ENCODE measurements around the gene RHBDD1. TPM values are rescaled to one million over a fixed set of nuclear protein-coding genes. Genes with fewer than 3 reads are reported as not detected.

Gene RHBDD1
- total RNA-seq, 2 donors from 2014 or later, result 35.2 to 46.2 TPM

- H3K9me3 ChIP-seq (ENCODE audit: control insufficient read depth, low read length), result no peaks in the 10 kb centered on the region
- no peak for DNase-seq
- H3K4me1 Mint-ChIP-seq, result peaks cover 15% of the 10 kb centered on the region
- H3K36me3 Mint-ChIP-seq (ENCODE audit: low read depth), result peaks cover 31% of the 10 kb centered on the region
- no peak overlapping the region for H3K4me3 Mint-ChIP-seq
- H3K27me3 ChIP-seq (ENCODE audit: control insufficient read depth, insufficient read depth, low read length, poor library complexity, severe bottlenecking), result peaks cover 20% of the 10 kb centered on the region
- H3K27me3 Mint-ChIP-seq (ENCODE audit: insufficient read depth), result peaks cover 12% of the 10 kb centered on the region
- H3K36me3 ChIP-seq (ENCODE audit: control insufficient read depth, insufficient read depth, low read length), result peaks cover 11% of the 10 kb centered on the region
- TF ChIP-seq CTCF (conservative IDR thresholded peaks at IDR 0.05), result no peak
- no peak overlapping the region for H3K4me3 ChIP-seq (ENCODE audit: low read length)
- WGBS, 2 experiments (ENCODE audit: insufficient coverage in 1 of 2, insufficient read length in 1 of 2), result 79 to 95% methylated on average over 2 to 6 of the region's 6 CpGs
- H3K27ac ChIP-seq (ENCODE audit: low read depth, low read length), result no peak overlapping the region
- no peaks in the 10 kb centered on the region for H3K9me3 Mint-ChIP-seq
- no peaks in the 10 kb centered on the region for H3K4me1 ChIP-seq (ENCODE audit: control insufficient read depth, insufficient read depth, low read length)
- no peak overlapping the region for H3K27ac Mint-ChIP-seq
- no peak overlapping the region for H3K9ac ChIP-seq (ENCODE audit: extremely low read depth, low read length, poor library complexity, severe bottlenecking)
These were observed 29.9 kb downstream of the RHBDD1 start for GRCh38 chr2:226865710-226866109.

DNA sequence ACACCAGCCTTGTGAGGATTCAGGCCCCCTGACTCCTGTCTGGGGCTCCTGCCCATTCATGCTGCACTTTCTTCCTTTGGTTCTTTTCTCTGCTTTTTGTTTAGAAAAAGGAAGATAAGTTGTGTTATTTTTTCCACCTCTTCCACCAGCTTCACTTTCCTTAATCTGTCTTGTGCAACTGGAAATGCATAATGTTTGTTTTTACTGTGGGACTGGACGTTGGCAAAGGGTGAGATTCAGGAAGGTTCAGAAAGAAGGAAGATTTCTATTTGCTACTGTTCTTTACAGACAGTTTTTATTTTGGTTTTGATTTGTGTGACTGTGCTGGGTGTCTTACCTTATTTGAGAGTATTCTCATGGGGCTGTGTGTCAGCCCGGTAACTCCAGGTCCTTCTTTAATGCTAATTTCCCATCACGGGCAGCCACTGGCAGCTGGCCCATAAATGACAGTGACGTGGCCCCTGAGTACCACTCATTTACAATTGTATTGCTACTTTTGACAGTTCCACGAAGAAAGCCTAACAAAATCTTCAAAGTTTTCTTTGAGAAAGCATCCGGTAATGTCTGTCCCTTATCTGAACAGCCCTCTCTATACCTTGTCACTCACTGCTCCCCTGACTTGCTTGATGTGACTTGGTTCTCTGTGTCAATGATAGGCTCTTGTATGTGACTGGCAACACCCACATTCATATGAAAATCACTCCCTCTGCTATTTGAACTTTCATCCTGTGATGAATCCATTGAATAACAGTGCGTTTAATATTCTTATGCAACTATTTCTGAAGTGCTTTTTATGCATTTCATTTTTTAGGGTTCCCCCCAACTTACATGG, 32.7 kb downstream of the RHBDD1 start:
- H3K4me1 Mint-ChIP-seq, result peaks cover 13% of the 10 kb centered on the region
- no peak overlapping the region for H3K9ac ChIP-seq (ENCODE audit: extremely low read depth, low read length, poor library complexity, severe bottlenecking)
- no peak overlapping the region for H3K4me3 ChIP-seq (ENCODE audit: low read length)
- H3K27me3 Mint-ChIP-seq (ENCODE audit: insufficient read depth), result peaks cover 22% of the 10 kb centered on the region
- no peaks in the 10 kb centered on the region for H3K4me1 ChIP-seq (ENCODE audit: control insufficient read depth, insufficient read depth, low read length)
- H3K27ac Mint-ChIP-seq, result no peak overlapping the region
- no peak overlapping the region for H3K27ac ChIP-seq (ENCODE audit: low read depth, low read length)
- TF ChIP-seq CTCF (conservative IDR thresholded peaks at IDR 0.05), result no peak
- H3K9me3 ChIP-seq (ENCODE audit: control insufficient read depth, low read length), result peaks cover 2% of the 10 kb centered on the region
- H3K4me3 Mint-ChIP-seq, result no peak overlapping the region
- WGBS, 2 experiments (ENCODE audit: insufficient coverage in 1 of 2, insufficient read length in 1 of 2), result 60 to 72% methylated on average over 6 to 7 of the region's 7 CpGs
- peaks cover 46% of the 10 kb centered on the region for H3K27me3 ChIP-seq (ENCODE audit: control insufficient read depth, insufficient read depth, low read length, poor library complexity, severe bottlenecking)
- H3K9me3 Mint-ChIP-seq, result peaks cover 3% of the 10 kb centered on the region
- H3K36me3 ChIP-seq (ENCODE audit: control insufficient read depth, insufficient read depth, low read length), result peaks cover 11% of the 10 kb centered on the region
- no peak for DNase-seq
- H3K36me3 Mint-ChIP-seq (ENCODE audit: low read depth), result peaks cover 34% of the 10 kb centered on the region

- Histone ChIP-seq H3K27me3 (ENCODE audit: control insufficient read depth, insufficient read depth, low read length, poor library complexity, severe bottlenecking) (peaks cover 49% of the 10 kb centered on the region), H3K9me3 (ENCODE audit: control insufficient read depth, low read length) (peaks cover 8% of the 10 kb centered on the region), H3K27ac (ENCODE audit: low read depth, low read length) (no peak overlapping the region), H3K9ac (ENCODE audit: extremely low read depth, low read length, poor library complexity, severe bottlenecking) (no peak overlapping the region), H3K4me1 (ENCODE audit: control insufficient read depth, insufficient read depth, low read length) (no peaks in the 10 kb centered on the region), H3K36me3 (ENCODE audit: control insufficient read depth, insufficient read depth, low read length) (peaks cover 11% of the 10 kb centered on the region), H3K4me3 (ENCODE audit: low read length) (no peak overlapping the region)
- peaks cover 20% of the 10 kb centered on the region for H3K4me1 Mint-ChIP-seq
- peaks cover 37% of the 10 kb centered on the region for H3K36me3 Mint-ChIP-seq (ENCODE audit: low read depth)
- H3K9me3 Mint-ChIP-seq, result peaks cover 4% of the 10 kb centered on the region
- DNase-seq, result no peak
- 80 to 84% methylated on average over 5 of the region's 5 CpGs for WGBS, 2 experiments (ENCODE audit: insufficient coverage in 1 of 2, insufficient read length in 1 of 2)
- H3K4me3 Mint-ChIP-seq, result no peak overlapping the region
- no peak for TF ChIP-seq CTCF (conservative IDR thresholded peaks at IDR 0.05)
- H3K27ac Mint-ChIP-seq, result no peak overlapping the region
- H3K27me3 Mint-ChIP-seq (ENCODE audit: insufficient read depth), result peaks cover 22% of the 10 kb centered on the region
These were observed 33.5 kb downstream of the RHBDD1 start for GRCh38 chr2:226869371-226869770.

Measured in endodermal cell (in vitro differentiated cells).